Frontal cortex (tissue), 4 donors: ENCODE data around the gene DNAJC9. TPM values are rescaled to one million over a fixed set of nuclear protein-coding genes. Genes with fewer than 3 reads are reported as not detected.

Experiments
- DNase-seq, 2 donors: peaks; one replicate each; pipeline ENCODE4 v3.0.0; 2012; ENCODE audit warnings: low spot score in 2 of 2
- FAIRE-seq: peaks from 2 replicates; lab custom pipeline; 2012; peaks lifted over from hg19 to GRCh38; lab: Jason Lieb, UNC
- small RNA-seq: library from RNA; depleted of rRNA; stranded (forward); fragments of <200 nt; gene quantifications from one replicate; pipeline ENCODE3, GENCODE V24; 2014
- total RNA-seq: library from RNA; depleted of rRNA; stranded (reverse); fragments of >200 nt; gene quantifications from one replicate; pipeline ENCODE4 v1.2.3, GENCODE V29; 2014
- donor health status: control.
- donor health status: control.
- donor health status: control.

DNAJC9 gene
- total RNA-seq, 1 donor from 2014 or later = 79.1 TPM

DNA sequence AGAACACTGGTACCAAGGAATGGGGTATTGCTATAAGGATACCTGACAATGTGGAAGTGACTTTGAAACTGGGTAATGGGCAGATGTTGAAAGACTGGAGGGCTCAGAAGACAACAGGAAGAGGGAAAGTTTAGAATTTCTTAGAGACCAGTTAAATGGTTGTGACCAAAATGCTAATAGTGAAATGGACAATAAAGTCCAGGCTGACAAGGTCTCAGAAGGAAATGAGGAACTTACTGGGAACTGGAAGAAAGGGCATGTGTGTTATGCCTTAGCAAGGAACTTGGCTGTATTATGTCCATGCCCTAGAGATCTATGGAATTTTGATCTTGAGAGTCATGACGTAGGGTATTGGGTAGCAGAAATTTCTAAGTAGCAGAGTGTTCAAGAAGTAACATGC, 41.2 kb downstream of the DNAJC9 start:
- FAIRE-seq (no peak), DNase-seq (no peak)

DNA sequence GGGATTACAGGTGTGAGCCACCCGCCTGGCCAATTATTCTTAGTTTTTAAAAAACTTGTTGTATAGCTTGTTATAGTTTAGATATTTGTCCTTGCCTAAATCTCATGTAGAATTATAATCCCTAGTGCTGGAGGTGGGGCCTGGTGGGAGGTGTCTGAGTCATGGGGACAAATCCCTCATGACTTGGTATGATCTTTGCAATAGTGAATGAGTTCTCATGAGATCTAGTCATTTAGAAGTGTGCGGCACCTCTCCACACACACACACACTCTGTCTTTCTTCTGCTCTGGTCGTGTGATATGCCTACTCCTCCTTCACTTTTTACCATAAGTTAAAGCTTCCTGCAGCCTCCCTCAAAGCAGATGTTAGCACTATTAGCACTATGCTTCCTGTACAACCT, 42.0 kb downstream of the DNAJC9 start:
- DNase-seq (no peak), FAIRE-seq (no peak)

Small RNAs within 50 kb of the gene (small RNA-seq; reads per million reads assigned to genes)
- gene RF00019 = not detected
- not detected for gene RNU6-833P

Other genes with a start within 250 kb of the DNAJC9 start
- 29.8 TPM for gene P4HA1, start 150.4 kb downstream of the DNAJC9 start, total RNA-seq
- gene NUDT13, start 136.8 kb downstream of the DNAJC9 start, total RNA-seq = 0.41 TPM
- 25.7 TPM for gene ECD, start 79.2 kb downstream of the DNAJC9 start, total RNA-seq
- 31.4 TPM for gene FAM149B1, start 79.1 kb downstream of the DNAJC9 start, total RNA-seq
- gene MRPS16, start 5.4 kb upstream of the DNAJC9 start, total RNA-seq = 126 TPM
- gene CFAP70, start 111.6 kb upstream of the DNAJC9 start, total RNA-seq = 0.82 TPM
- 25.7 TPM for gene ANXA7, start 166.8 kb upstream of the DNAJC9 start, total RNA-seq
- gene MSS51, start 186.3 kb upstream of the DNAJC9 start, total RNA-seq = 1.6 TPM
- 111 TPM for gene PPP3CB, start 248.8 kb upstream of the DNAJC9 start, total RNA-seq